Measurements from ENCODE around the gene ROPN1L. TPM values are rescaled to one million over a fixed set of nuclear protein-coding genes. Genes with fewer than 3 reads are reported as not detected.

Gene ROPN1L
- total RNA-seq, 1 experiment from 2014 or later: 2.9 TPM

GRCh38 chr5:10418654-10419345, 22.9 kb upstream of the ROPN1L start:
- DNase-seq (ENCODE audit: low read depth in 1 of 2, low spot score in 2 of 2): no peak
- Histone ChIP-seq H3K36me3 (peaks cover 83% of the 10 kb centered on the region), H3K4me1 (replicated peaks) (peaks cover 11% of the 10 kb centered on the region), H3K27ac (no peak overlapping the region), H3K27me3 (replicated peaks) (no peaks in the 10 kb centered on the region), H3K4me3 (no peak overlapping the region), H3K9me3 (replicated peaks) (no peaks in the 10 kb centered on the region)

GRCh38 chr5:10420468-10420867, 21.2 kb upstream of the ROPN1L start:
- H3K27ac ChIP-seq: peak overlapping the region; percentile 26; the same call in 1 of the 2 replicates
- no peak overlapping the region for H3K4me3 ChIP-seq
- peaks cover 82% of the 10 kb centered on the region for H3K36me3 ChIP-seq
- DNase-seq (ENCODE audit: low read depth in 1 of 2, low spot score in 2 of 2): no peak
- H3K4me1 ChIP-seq (replicated peaks): peaks cover 11% of the 10 kb centered on the region
- H3K9me3 ChIP-seq (replicated peaks): no peaks in the 10 kb centered on the region
- H3K27me3 ChIP-seq (replicated peaks): no peaks in the 10 kb centered on the region

GRCh38 chr5:10420932-10421331, 20.7 kb upstream of the ROPN1L start:
- Histone ChIP-seq H3K4me1 (replicated peaks) (peaks cover 11% of the 10 kb centered on the region), H3K27me3 (replicated peaks) (no peaks in the 10 kb centered on the region), H3K4me3 (no peak overlapping the region), H3K9me3 (replicated peaks) (no peaks in the 10 kb centered on the region), H3K36me3 (peaks cover 82% of the 10 kb centered on the region), H3K27ac (peak overlapping the region; percentile 26; the same call in 1 of the 2 replicates)
- peak in 1 of 2 experiments; percentile 26 for DNase-seq (ENCODE audit: low read depth in 1 of 2, low spot score in 2 of 2)

- no peak for DNase-seq (ENCODE audit: low read depth in 1 of 2, low spot score in 2 of 2)
- Histone ChIP-seq H3K36me3 (peaks cover 82% of the 10 kb centered on the region), H3K4me3 (no peak overlapping the region), H3K27me3 (replicated peaks) (no peaks in the 10 kb centered on the region), H3K4me1 (replicated peaks) (peaks cover 11% of the 10 kb centered on the region), H3K27ac (no peak overlapping the region), H3K9me3 (replicated peaks) (no peaks in the 10 kb centered on the region)
Measured at GRCh38 chr5:10421896-10422691, 19.6 kb upstream of the ROPN1L start.

- H3K4me3 ChIP-seq: no peak overlapping the region
- DNase-seq (ENCODE audit: low read depth in 1 of 2, low spot score in 2 of 2): no peak
- no peaks in the 10 kb centered on the region for H3K9me3 ChIP-seq (replicated peaks)
- peaks cover 11% of the 10 kb centered on the region for H3K4me1 ChIP-seq (replicated peaks)
- peaks cover 85% of the 10 kb centered on the region for H3K36me3 ChIP-seq
- H3K27ac ChIP-seq: no peak overlapping the region
- no peaks in the 10 kb centered on the region for H3K27me3 ChIP-seq (replicated peaks)
Measured at GRCh38 chr5:10423022-10423421, 18.7 kb upstream of the ROPN1L start.

- Histone ChIP-seq H3K4me1 (replicated peaks) (peaks cover 11% of the 10 kb centered on the region), H3K9me3 (replicated peaks) (no peaks in the 10 kb centered on the region), H3K27ac (no peak overlapping the region), H3K36me3 (peaks cover 80% of the 10 kb centered on the region), H3K4me3 (no peak overlapping the region), H3K27me3 (replicated peaks) (no peaks in the 10 kb centered on the region)
- DNase-seq (ENCODE audit: low read depth in 1 of 2, low spot score in 2 of 2): peak in 1 of 2 experiments; percentile 39
Measured at GRCh38 chr5:10424124-10424731, 17.5 kb upstream of the ROPN1L start.

- H3K4me3 ChIP-seq: no peak overlapping the region
- DNase-seq (ENCODE audit: low read depth in 1 of 2, low spot score in 2 of 2): no peak
- H3K27ac ChIP-seq: no peak overlapping the region
- H3K27me3 ChIP-seq (replicated peaks): no peaks in the 10 kb centered on the region
- peaks cover 77% of the 10 kb centered on the region for H3K36me3 ChIP-seq
- no peaks in the 10 kb centered on the region for H3K4me1 ChIP-seq (replicated peaks)
- no peaks in the 10 kb centered on the region for H3K9me3 ChIP-seq (replicated peaks)
Measured at GRCh38 chr5:10427201-10427600, 14.5 kb upstream of the ROPN1L start.

- Histone ChIP-seq H3K27me3 (replicated peaks) (no peaks in the 10 kb centered on the region), H3K36me3 (peaks cover 81% of the 10 kb centered on the region), H3K4me3 (no peak overlapping the region), H3K4me1 (replicated peaks) (no peaks in the 10 kb centered on the region), H3K9me3 (replicated peaks) (no peaks in the 10 kb centered on the region), H3K27ac (no peak overlapping the region)
- no peak for DNase-seq (ENCODE audit: low read depth in 1 of 2, low spot score in 2 of 2)
Measured at GRCh38 chr5:10427978-10428377, 13.7 kb upstream of the ROPN1L start.

GRCh38 chr5:10431415-10431814, 10.3 kb upstream of the ROPN1L start:
- Histone ChIP-seq H3K36me3 (peaks cover 79% of the 10 kb centered on the region), H3K27ac (no peak overlapping the region), H3K4me3 (no peak overlapping the region), H3K9me3 (replicated peaks) (no peaks in the 10 kb centered on the region), H3K4me1 (replicated peaks) (peaks cover 9% of the 10 kb centered on the region), H3K27me3 (replicated peaks) (no peaks in the 10 kb centered on the region)
- no peak for DNase-seq (ENCODE audit: low read depth in 1 of 2, low spot score in 2 of 2)

GRCh38 chr5:10432059-10433008, 9.3 kb upstream of the ROPN1L start:
- DNase-seq (ENCODE audit: low read depth in 1 of 2, low spot score in 2 of 2): no peak
- Histone ChIP-seq H3K4me3 (no peak overlapping the region), H3K27ac (no peak overlapping the region), H3K9me3 (replicated peaks) (no peaks in the 10 kb centered on the region), H3K4me1 (replicated peaks) (peaks cover 9% of the 10 kb centered on the region), H3K36me3 (peaks cover 71% of the 10 kb centered on the region), H3K27me3 (replicated peaks) (no peaks in the 10 kb centered on the region)

- H3K4me3 ChIP-seq: no peak overlapping the region
- peak in 1 of 2 experiments; percentile 55 for DNase-seq (ENCODE audit: low read depth in 1 of 2, low spot score in 2 of 2)
- H3K27me3 ChIP-seq (replicated peaks): no peaks in the 10 kb centered on the region
- H3K36me3 ChIP-seq: peaks cover 59% of the 10 kb centered on the region
- H3K9me3 ChIP-seq (replicated peaks): no peaks in the 10 kb centered on the region
- H3K4me1 ChIP-seq (replicated peaks): peaks cover 9% of the 10 kb centered on the region
- H3K27ac ChIP-seq: no peak overlapping the region; the same call in 1 of the 2 replicates
Measured at GRCh38 chr5:10434392-10434791, 7.3 kb upstream of the ROPN1L start.

- H3K27ac ChIP-seq: no peak overlapping the region
- H3K27me3 ChIP-seq (replicated peaks): no peaks in the 10 kb centered on the region
- no peak for DNase-seq (ENCODE audit: low read depth in 1 of 2, low spot score in 2 of 2)
- no peaks in the 10 kb centered on the region for H3K9me3 ChIP-seq (replicated peaks)
- peaks cover 28% of the 10 kb centered on the region for H3K4me1 ChIP-seq (replicated peaks)
- H3K4me3 ChIP-seq: no peak overlapping the region
- H3K36me3 ChIP-seq: peaks cover 24% of the 10 kb centered on the region
Measured at GRCh38 chr5:10438301-10438700, 3.4 kb upstream of the ROPN1L start.

GRCh38 chr5:10439692-10440091, 2.0 kb upstream of the ROPN1L start:
- no peak for DNase-seq (ENCODE audit: low read depth in 1 of 2, low spot score in 2 of 2)
- Histone ChIP-seq H3K36me3 (peaks cover 12% of the 10 kb centered on the region), H3K27me3 (replicated peaks) (no peaks in the 10 kb centered on the region), H3K27ac (no peak overlapping the region), H3K4me3 (no peak overlapping the region), H3K9me3 (replicated peaks) (no peaks in the 10 kb centered on the region), H3K4me1 (replicated peaks) (peaks cover 21% of the 10 kb centered on the region)

Measured in SJSA1 (cell line).